Measurements from ENCODE around the gene GCDH. TPM values are rescaled to one million over a fixed set of nuclear protein-coding genes. Genes with fewer than 3 reads are reported as not detected.

The GCDH gene
- total RNA-seq, 1 experiment from 2014 or later, result 53.2 TPM

DNA sequence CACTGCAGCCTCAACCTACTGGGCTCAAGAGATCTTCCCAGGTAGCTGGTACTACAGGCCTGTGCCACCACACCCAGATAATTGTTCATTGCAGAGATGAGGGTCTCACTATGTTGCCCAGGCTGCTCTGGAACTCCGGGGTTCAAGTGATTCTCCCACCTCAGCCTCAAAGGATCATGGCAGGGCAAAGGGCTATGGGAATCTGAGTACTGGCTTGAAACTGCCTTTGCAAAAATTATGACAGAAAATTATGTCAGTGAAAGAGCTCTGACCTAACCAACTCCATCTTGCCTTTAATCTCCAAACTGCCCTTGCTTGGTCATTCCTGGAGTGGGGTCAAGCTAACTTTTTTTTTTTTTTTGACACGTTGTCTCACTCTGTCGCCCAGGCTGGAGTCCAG, 8.4 kb upstream of the GCDH start:
- Histone ChIP-seq H3K4me1 (ENCODE audit: insufficient read depth, low read length) (no peaks in the 10 kb centered on the region), H2BK20ac (ENCODE audit: low read depth, low read length, poor library complexity, severe bottlenecking) (no peak overlapping the region), H3K23ac (ENCODE audit: insufficient read length, low read depth, low read length) (no peak overlapping the region), H3K18ac (ENCODE audit: insufficient read length, low read depth, low read length) (no peak overlapping the region), H3K9ac (ENCODE audit: extremely low read depth, insufficient read length, low read length) (no peak overlapping the region), H2AFZ (ENCODE audit: low read length) (no peak overlapping the region), H2BK12ac (ENCODE audit: insufficient read length, low read depth, low read length) (no peak overlapping the region), H3K56ac (ENCODE audit: insufficient read length, low read depth, low read length) (no peak overlapping the region), H2AK5ac (ENCODE audit: insufficient read length, low read length) (no peak overlapping the region), H4K8ac (replicated peaks; ENCODE audit: insufficient read length, low read depth, low read length) (no peak overlapping the region), H3K79me1 (ENCODE audit: insufficient read depth, low read depth, low read length, poor library complexity, severe bottlenecking) (no peaks in the 10 kb centered on the region), H3K9me3 (ENCODE audit: control insufficient read depth, low read depth, low read length) (no peaks in the 10 kb centered on the region), H3K4ac (ENCODE audit: low read depth, low read length) (no peak overlapping the region), H2BK120ac (ENCODE audit: low read depth, low read length, poor library complexity, severe bottlenecking) (no peak overlapping the region), H3K79me2 (ENCODE audit: insufficient read depth, low read length) (no peaks in the 10 kb centered on the region), H3T11ph (ENCODE audit: low read length) (no peak overlapping the region), H3K23me2 (ENCODE audit: insufficient read length, low read depth, low read length, poor library complexity, severe bottlenecking) (peaks cover 6% of the 10 kb centered on the region), H2BK5ac (ENCODE audit: insufficient read length, low read length) (no peak overlapping the region), H4K5ac (ENCODE audit: insufficient read length, low read depth, low read length) (no peak overlapping the region), H4K91ac (ENCODE audit: insufficient read length, low read depth, low read length) (no peak overlapping the region), H3K27me3 (ENCODE audit: insufficient read depth, low read length) (0 out of 2 replicates have a peak, but pooled peaks cover 1% of the 10 kb centered on the region), H3K4me2 (ENCODE audit: insufficient read depth, insufficient read length, low read length) (no peak overlapping the region), H3K27ac (ENCODE audit: insufficient read length, low read depth, low read length) (no peak overlapping the region), H4K20me1 (ENCODE audit: control insufficient read depth, insufficient read depth, insufficient read length) (no peaks in the 10 kb centered on the region), H3K14ac (ENCODE audit: insufficient read depth, low read length) (no peak overlapping the region), H2BK15ac (ENCODE audit: low read depth, low read length) (no peak overlapping the region)
- H3K27me3 Mint-ChIP-seq (ENCODE audit: low read depth), result peaks cover 38% of the 10 kb centered on the region
- H3K4me3 Mint-ChIP-seq, result peak overlapping the region in 1 of 2 experiments; percentile 85; a peak in 2 of 5 replicates
- DNase-seq, result no peak
- TF ChIP-seq, protein P1, sequence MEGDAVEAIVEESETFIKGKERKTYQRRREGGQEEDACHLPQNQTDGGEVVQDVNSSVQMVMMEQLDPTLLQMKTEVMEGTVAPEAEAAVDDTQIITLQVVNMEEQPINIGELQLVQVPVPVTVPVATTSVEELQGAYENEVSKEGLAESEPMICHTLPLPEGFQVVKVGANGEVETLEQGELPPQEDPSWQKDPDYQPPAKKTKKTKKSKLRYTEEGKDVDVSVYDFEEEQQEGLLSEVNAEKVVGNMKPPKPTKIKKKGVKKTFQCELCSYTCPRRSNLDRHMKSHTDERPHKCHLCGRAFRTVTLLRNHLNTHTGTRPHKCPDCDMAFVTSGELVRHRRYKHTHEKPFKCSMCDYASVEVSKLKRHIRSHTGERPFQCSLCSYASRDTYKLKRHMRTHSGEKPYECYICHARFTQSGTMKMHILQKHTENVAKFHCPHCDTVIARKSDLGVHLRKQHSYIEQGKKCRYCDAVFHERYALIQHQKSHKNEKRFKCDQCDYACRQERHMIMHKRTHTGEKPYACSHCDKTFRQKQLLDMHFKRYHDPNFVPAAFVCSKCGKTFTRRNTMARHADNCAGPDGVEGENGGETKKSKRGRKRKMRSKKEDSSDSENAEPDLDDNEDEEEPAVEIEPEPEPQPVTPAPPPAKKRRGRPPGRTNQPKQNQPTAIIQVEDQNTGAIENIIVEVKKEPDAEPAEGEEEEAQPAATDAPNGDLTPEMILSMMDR (conservative IDR thresholded peaks at IDR 0.05), result no peak
- no peak overlapping the region for H3K27ac Mint-ChIP-seq
- WGBS (ENCODE audit: extremely low coverage, insufficient read length, low lambda C conversion rate), result no CpG with 5 or more reads among the region's 3 CpGs
- H3K36me3 Mint-ChIP-seq (ENCODE audit: insufficient read depth in 1 of 3, low read depth in 3 of 3), result peaks cover 10 to 14% (median 14%) of the 10 kb centered on the region in 3 experiments; a peak in 6 of 7 replicates
- peaks cover 13 to 17% of the 10 kb centered on the region in 2 experiments for H3K4me1 Mint-ChIP-seq
- H3K9me3 Mint-ChIP-seq, result peaks cover 16% of the 10 kb centered on the region in 2 experiments

Data from H9 (cell line).